GM12874 (cell line): ENCODE data around the gene CNOT9.

Experiments used
- CTCF ChIP-seq: IDR thresholded peaks from 2 replicates; pipeline ENCODE4 v1.5.1; 2011; ENCODE audit warnings: low read depth, mild to moderate bottlenecking, control low read depth, low read length, moderate library complexity; ENCODE audit not compliant: insufficient read depth

The CNOT9 gene

GRCh38 chr2:218568190-218569037 lies at the start of gene CNOT9, which contains the start of gene USP37:
TSS of gene CNOT9 (plus strand) at chr2:218568839. CDS start at chr2:218568955, 116 bp downstream.
TSS of gene USP37 (minus strand) at chr2:218568351. CDS start at chr2:218558653, 9,698 bp downstream.
- no peak for TF ChIP-seq CTCF

GRCh38 chr2:218518876-218519275 lies 49.8 kb upstream of the CNOT9 start:
- TF ChIP-seq CTCF, result no peak

GRCh38 chr2:218523651-218524050 lies 45.0 kb upstream of the CNOT9 start:
- TF ChIP-seq CTCF, result no peak

- no peak for TF ChIP-seq CTCF
These were observed 38.6 kb upstream of the CNOT9 start for GRCh38 chr2:218529990-218530389.

- no peak for TF ChIP-seq CTCF
These were observed 31.7 kb upstream of the CNOT9 start for GRCh38 chr2:218536804-218537494.

- TF ChIP-seq CTCF, result no peak
These were observed 28.6 kb upstream of the CNOT9 start for GRCh38 chr2:218540015-218540414.

- TF ChIP-seq CTCF, result no peak
These were observed 22.6 kb upstream of the CNOT9 start for GRCh38 chr2:218546012-218546411.
